OCI-LY1 (cell line): Measurements from ENCODE around the gene NCKAP5L.

Experiments
- H2AFZ ChIP-seq: fragments of 200-600 bp; sonication (generic), shearing (Covaris generic); 2 replicates; pipeline ENCODE4 v1.6.0; 2014; ENCODE audit warnings: antibody characterized with exemption, mild to moderate bottlenecking, low read length
- H3F3A ChIP-seq: fragments of 200-600 bp; sonication (generic), shearing (Covaris generic); 2 replicates; pipeline ENCODE4 v1.6.0; 2014; ENCODE audit warnings: mild to moderate bottlenecking, antibody characterized with exemption, low read length, moderate library complexity; ENCODE audit not compliant: insufficient read depth
- H3K27ac ChIP-seq: fragments of 200-600 bp; sonication (generic); 2 replicates; pipeline ENCODE4 v1.5.1; 2014; ENCODE audit warnings: low read length, mixed run types, mild to moderate bottlenecking, low read depth; ENCODE audit not compliant: poor library complexity, severe bottlenecking
- H3K27me3 ChIP-seq: fragments of 200-600 bp; sonication (generic); 2 replicates; pipeline ENCODE4 v1.6.0; 2014; ENCODE audit warnings: antibody characterized with exemption, mild to moderate bottlenecking, low read length, moderate library complexity; ENCODE audit not compliant: insufficient read depth
- H3K36me3 ChIP-seq: fragments of 200-600 bp; sonication (generic); 2 replicates; pipeline ENCODE4 v1.6.1; 2014; ENCODE audit warnings: mild to moderate bottlenecking, antibody characterized with exemption, low read length, moderate library complexity, mixed read lengths; ENCODE audit not compliant: insufficient read depth
- H3K4me1 ChIP-seq: fragments of 200-600 bp; sonication (generic); 2 replicates; pipeline ENCODE4 v1.5.1; 2014; ENCODE audit warnings: mild to moderate bottlenecking, low read length, moderate library complexity; ENCODE audit not compliant: insufficient read depth, severe bottlenecking
- H3K4me2 ChIP-seq: fragments of 200-600 bp; sonication (generic), shearing (Covaris generic); 2 replicates; pipeline ENCODE4 v1.6.1; 2014; ENCODE audit warnings: low read length
- H3K4me3 ChIP-seq: fragments of 200-600 bp; sonication (generic); 2 replicates; pipeline ENCODE4 v1.5.1; 2014; ENCODE audit warnings: low read length, low read depth, mild to moderate bottlenecking, mixed read lengths; ENCODE audit not compliant: poor library complexity, severe bottlenecking
- H3K79me2 ChIP-seq: fragments of 200-600 bp; shearing (Covaris generic); 2 replicates; pipeline ENCODE4 v1.6.1; 2016; ENCODE audit warnings: mixed run types, low read length, mixed read lengths; ENCODE audit not compliant: insufficient read depth
- H3K9ac ChIP-seq: fragments of 200-600 bp; sonication (generic), shearing (Covaris generic); 2 replicates; pipeline ENCODE4 v1.6.1; 2014; ENCODE audit warnings: mild to moderate bottlenecking, low read length, mixed read lengths
- H3K9me2 ChIP-seq: fragments of 200-600 bp; sonication (generic), shearing (Covaris generic); 2 replicates; pipeline ENCODE4 v1.6.1; 2014; ENCODE audit warnings: low read depth, mild to moderate bottlenecking, low read length, mixed read lengths
- H3K9me3 ChIP-seq: fragments of 200-600 bp; shearing (Covaris generic); 2 replicates; pipeline ENCODE4 v1.6.1; 2014; ENCODE audit warnings: low read length, mixed read lengths
- H4K20me1 ChIP-seq: fragments of 200-600 bp; sonication (generic), shearing (Covaris generic); 2 replicates; pipeline ENCODE4 v1.6.0; 2016; ENCODE audit warnings: mild to moderate bottlenecking, low read length; ENCODE audit not compliant: insufficient read depth
- EZH2 ChIP-seq: fragments of 200-600 bp; sonication (generic), shearing (Covaris generic); IDR thresholded peaks from 2 replicates; pipeline ENCODE4 v1.8.0; 2017; ENCODE audit warnings: borderline replicate concordance, mixed run types, mild to moderate bottlenecking, antibody characterized with exemption, low read length, moderate library complexity, mixed read lengths
- TF ChIP-seq, protein P1 (sequence below): fragments of 200-600 bp; sonication (generic), shearing (Covaris generic); IDR thresholded peaks from 2 replicates; pipeline ENCODE4 v1.5.1; 2017; ENCODE audit warnings: mild to moderate bottlenecking, antibody characterized with exemption, low read length, moderate library complexity, mixed read lengths

The NCKAP5L gene

DNA sequence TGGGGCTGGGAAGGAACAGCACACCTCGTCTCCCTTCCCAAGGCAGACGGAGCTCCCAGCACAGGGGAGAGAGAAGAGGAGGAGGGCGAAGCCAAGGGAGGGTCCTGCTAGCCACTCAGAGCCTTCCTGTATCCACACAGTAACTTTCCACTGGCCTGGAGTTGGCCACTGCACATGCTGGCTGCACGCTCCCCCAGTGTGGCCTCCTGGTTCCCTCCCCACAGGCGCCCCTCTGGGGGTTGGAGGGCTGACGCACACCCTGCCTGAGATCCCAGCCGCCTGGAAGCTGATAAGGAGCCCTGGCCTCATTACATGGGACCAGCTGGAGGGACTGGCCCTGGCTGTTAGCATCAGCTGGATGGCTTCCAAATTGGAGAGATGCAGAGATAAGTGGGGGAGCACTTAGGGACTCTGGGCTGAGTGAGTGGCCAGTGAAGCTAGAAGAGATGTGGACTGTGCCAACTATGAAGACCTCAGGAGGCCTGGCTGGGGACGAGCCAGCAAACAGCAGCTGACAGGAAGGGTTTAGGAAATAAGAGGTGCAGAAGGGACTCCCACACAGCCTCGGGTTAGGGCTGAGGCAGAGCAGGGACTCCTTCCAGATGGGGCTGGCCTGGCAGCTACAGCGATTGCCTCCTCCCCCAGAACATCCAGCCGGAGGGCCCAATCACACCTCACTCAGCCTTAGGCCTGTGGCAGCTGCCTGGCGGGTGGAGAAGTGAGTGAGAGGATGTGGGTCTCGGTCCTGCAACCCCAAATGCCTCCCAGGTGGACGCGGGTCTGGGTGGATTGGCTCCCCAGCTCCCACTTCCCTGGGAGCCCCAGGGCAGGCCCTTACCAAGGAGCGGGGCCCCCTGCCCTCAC lies 41.0 kb upstream of the NCKAP5L start:
- Histone ChIP-seq H3K4me2 (no peak overlapping the region), H3K9ac (no peak overlapping the region), H3K9me3 (no peaks in the 10 kb centered on the region), H3K79me2 (no peaks in the 10 kb centered on the region), H3K4me1 (no peaks in the 10 kb centered on the region), H3K36me3 (no peaks in the 10 kb centered on the region), H4K20me1 (no peaks in the 10 kb centered on the region), H2AFZ (no peak overlapping the region), H3K27me3 (no peaks in the 10 kb centered on the region; the same call in 1 of the 2 replicates), H3K9me2 (no peaks in the 10 kb centered on the region), H3K27ac (no peak overlapping the region), H3F3A (no peaks in the 10 kb centered on the region), H3K4me3 (no peak overlapping the region)
- no peak for TF ChIP-seq EZH2
- TF ChIP-seq, protein P1, sequence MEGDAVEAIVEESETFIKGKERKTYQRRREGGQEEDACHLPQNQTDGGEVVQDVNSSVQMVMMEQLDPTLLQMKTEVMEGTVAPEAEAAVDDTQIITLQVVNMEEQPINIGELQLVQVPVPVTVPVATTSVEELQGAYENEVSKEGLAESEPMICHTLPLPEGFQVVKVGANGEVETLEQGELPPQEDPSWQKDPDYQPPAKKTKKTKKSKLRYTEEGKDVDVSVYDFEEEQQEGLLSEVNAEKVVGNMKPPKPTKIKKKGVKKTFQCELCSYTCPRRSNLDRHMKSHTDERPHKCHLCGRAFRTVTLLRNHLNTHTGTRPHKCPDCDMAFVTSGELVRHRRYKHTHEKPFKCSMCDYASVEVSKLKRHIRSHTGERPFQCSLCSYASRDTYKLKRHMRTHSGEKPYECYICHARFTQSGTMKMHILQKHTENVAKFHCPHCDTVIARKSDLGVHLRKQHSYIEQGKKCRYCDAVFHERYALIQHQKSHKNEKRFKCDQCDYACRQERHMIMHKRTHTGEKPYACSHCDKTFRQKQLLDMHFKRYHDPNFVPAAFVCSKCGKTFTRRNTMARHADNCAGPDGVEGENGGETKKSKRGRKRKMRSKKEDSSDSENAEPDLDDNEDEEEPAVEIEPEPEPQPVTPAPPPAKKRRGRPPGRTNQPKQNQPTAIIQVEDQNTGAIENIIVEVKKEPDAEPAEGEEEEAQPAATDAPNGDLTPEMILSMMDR, result no peak

DNA sequence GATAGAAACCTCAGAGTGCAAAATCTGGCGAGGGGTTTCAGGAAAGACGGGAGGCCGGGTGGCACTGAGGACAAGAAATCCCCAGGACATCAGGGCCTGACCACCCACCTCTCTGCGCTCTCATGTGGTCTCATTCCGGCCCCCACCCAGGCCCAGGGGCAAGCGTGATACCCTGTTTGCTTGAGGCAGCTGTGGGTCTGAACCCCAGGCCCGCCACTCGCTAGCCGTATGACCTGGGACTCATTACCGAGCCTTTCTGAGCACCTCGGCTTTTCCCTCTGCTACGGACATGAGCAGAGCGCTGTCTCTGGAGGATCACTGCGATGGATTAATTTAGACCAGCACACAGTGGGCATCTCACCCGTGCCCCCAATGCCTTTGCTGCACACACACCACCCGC lies 40.2 kb upstream of the NCKAP5L start:
- TF ChIP-seq EZH2, result no peak
- TF ChIP-seq, protein P1, result no peak
- no peak overlapping the region for H3K4me2 ChIP-seq
- no peaks in the 10 kb centered on the region for H3K9me2 ChIP-seq
- H3F3A ChIP-seq, result no peaks in the 10 kb centered on the region
- H4K20me1 ChIP-seq, result no peaks in the 10 kb centered on the region
- no peaks in the 10 kb centered on the region; the same call in 1 of the 2 replicates for H3K27me3 ChIP-seq
- no peaks in the 10 kb centered on the region for H3K9me3 ChIP-seq
- no peaks in the 10 kb centered on the region for H3K79me2 ChIP-seq
- H3K4me1 ChIP-seq, result no peaks in the 10 kb centered on the region
- no peak overlapping the region for H3K9ac ChIP-seq
- no peak overlapping the region for H3K27ac ChIP-seq
- H3K4me3 ChIP-seq, result no peak overlapping the region
- no peaks in the 10 kb centered on the region for H3K36me3 ChIP-seq
- H2AFZ ChIP-seq, result no peak overlapping the region

DNA sequence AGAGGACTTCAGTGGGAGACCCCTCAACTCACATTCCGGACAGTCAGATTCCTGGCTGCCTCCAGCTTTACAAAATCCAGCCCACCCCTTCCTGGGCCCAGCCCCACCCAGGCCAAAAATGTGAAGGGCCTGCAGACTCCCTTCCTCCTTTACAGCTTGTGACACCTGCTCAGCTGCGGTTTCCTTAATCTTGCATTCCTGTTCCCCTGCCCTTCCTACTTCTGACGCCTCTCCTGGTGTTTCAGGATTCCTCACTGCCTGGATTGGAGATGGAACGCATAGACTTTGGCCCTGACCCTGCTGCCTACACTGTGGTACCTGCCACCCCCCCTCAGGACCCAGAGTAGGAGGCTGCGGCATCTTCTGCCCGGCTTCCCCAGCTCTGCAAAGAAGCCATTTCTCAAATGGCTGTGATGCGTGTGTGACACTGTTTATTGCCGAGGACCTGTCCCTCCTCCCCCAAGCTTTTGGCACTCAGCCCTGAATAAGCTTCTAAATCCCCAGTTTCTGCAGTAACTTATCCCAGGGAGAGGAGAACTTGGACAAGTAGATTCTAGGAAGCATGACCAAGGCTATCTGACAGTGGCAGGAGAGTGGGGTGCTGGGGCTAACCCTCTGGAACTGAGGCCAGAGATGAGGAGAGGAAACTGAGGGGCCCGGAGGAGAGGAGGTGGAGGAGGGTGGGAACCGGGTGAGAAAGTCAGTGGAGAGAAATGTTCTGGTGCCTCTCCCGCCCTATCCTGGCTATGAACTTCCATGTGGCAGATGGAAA lies 39.5 kb upstream of the NCKAP5L start:
- no peaks in the 10 kb centered on the region for H3K4me1 ChIP-seq
- no peaks in the 10 kb centered on the region; the same call in 1 of the 2 replicates for H3K27me3 ChIP-seq
- no peaks in the 10 kb centered on the region for H3K79me2 ChIP-seq
- no peak overlapping the region for H3K4me3 ChIP-seq
- H3K9me3 ChIP-seq, result no peaks in the 10 kb centered on the region
- H3K4me2 ChIP-seq, result no peak overlapping the region
- H4K20me1 ChIP-seq, result no peaks in the 10 kb centered on the region
- H3K9me2 ChIP-seq, result no peaks in the 10 kb centered on the region
- no peak overlapping the region for H2AFZ ChIP-seq
- no peaks in the 10 kb centered on the region for H3K36me3 ChIP-seq
- H3K27ac ChIP-seq, result no peak overlapping the region
- TF ChIP-seq EZH2, result no peak
- no peaks in the 10 kb centered on the region for H3F3A ChIP-seq
- no peak overlapping the region for H3K9ac ChIP-seq
